K562 (cell line): ENCODE data around the gene CT45A10. TPM values are rescaled to one million over a fixed set of nuclear protein-coding genes. Genes with fewer than 3 reads are reported as not detected.

Experiments
- CCNT2 ChIP-seq: IDR thresholded peaks from 2 replicates; pipeline ENCODE4 v1.6.1; 2011; ENCODE audit warnings: borderline replicate concordance, low read depth, mild to moderate bottlenecking, moderate library complexity, mixed read lengths, low read length; ENCODE audit not compliant: insufficient read length; ENCODE audit errors: extremely low read depth
- EGR1 ChIP-seq: fragments of 450-650 bp; conservative IDR thresholded peaks from 2 replicates; pipeline ENCODE4 v1.6.1; 2017; ENCODE audit warnings: mild to moderate bottlenecking
- EHMT2 ChIP-seq: fragments of 450-650 bp; IDR thresholded peaks from 2 replicates; pipeline ENCODE4 v1.6.1; 2018; ENCODE audit warnings: antibody characterized with exemption
- EP300 ChIP-seq: IDR thresholded peaks from 2 replicates; pipeline ENCODE4 v1.6.1; 2012; ENCODE audit warnings: low read length, improper control_type of control experiment
- FOSL1 ChIP-seq: fragments of 200-800 bp; sonication (Bioruptor generic); conservative IDR thresholded peaks from 2 replicates; pipeline ENCODE4 v1.6.1; 2016; ENCODE audit warnings: missing genetic modification characterization, missing compliant biosample characterization
- FOXK2 ChIP-seq, 2 experiments: fragments of 450-650 bp; IDR thresholded peaks in 1 of 2; conservative IDR thresholded peaks in 1 of 2; 2 replicates each; pipeline ENCODE4 v1.6.1; 2016; ENCODE audit warnings: low read depth in 2 of 2, mild to moderate bottlenecking in 1 of 2
- HDAC2 ChIP-seq: fragments of 450-650 bp; IDR thresholded peaks from 2 replicates; pipeline ENCODE4 v1.6.1; 2016; ENCODE audit warnings: mild to moderate bottlenecking
- MCM7 ChIP-seq, 2 experiments: fragments of 450-650 bp; IDR thresholded peaks; 2 replicates each; pipeline ENCODE4 v1.6.1; 2016 to 2018
- MECOM ChIP-seq: fragments of 250-450 bp; sonication (Bioruptor Pico); IDR thresholded peaks from 2 replicates; pipeline ENCODE4 v1.8.0; 2022; ENCODE audit warnings: inconsistent platforms
- MEIS2 ChIP-seq: fragments of 450-650 bp; IDR thresholded peaks from 2 replicates; pipeline ENCODE4 v1.6.1; 2014; ENCODE audit warnings: mild to moderate bottlenecking; ENCODE audit not compliant: partially characterized antibody
- MTA2 ChIP-seq: fragments of 450-650 bp; IDR thresholded peaks from 2 replicates; pipeline ENCODE4 v1.6.1; 2016; ENCODE audit warnings: low read depth
- NCOA4 ChIP-seq: fragments of 450-650 bp; IDR thresholded peaks from 2 replicates; pipeline ENCODE4 v1.6.1; 2018; ENCODE audit warnings: mild to moderate bottlenecking; ENCODE audit not compliant: partially characterized antibody
- NR2F6 ChIP-seq: fragments of 450-650 bp; formaldehyde crosslinking; IDR thresholded peaks from 2 replicates; pipeline ENCODE4 v1.4.0; 2020; ENCODE audit warnings: mild to moderate bottlenecking
- RB1 ChIP-seq: fragments of 450-650 bp; IDR thresholded peaks from 2 replicates; pipeline ENCODE4 v1.6.1; 2017; ENCODE audit warnings: low read depth, mild to moderate bottlenecking
- RCOR1 ChIP-seq, 2 experiments: IDR thresholded peaks; 2 replicates each; pipeline ENCODE4 v1.6.1; 2012; ENCODE audit warnings: low read depth in 2 of 2, low read length in 2 of 2, borderline replicate concordance in 1 of 2, improper control_type of control experiment in 1 of 2
- SNRNP70 ChIP-seq: fragments of 200-400 bp; formaldehyde crosslinking; optimal IDR thresholded peaks from 2 replicates; pipeline ENCODE3; 2017; ENCODE audit warnings: low read depth, low read length
- TAF1 ChIP-seq: IDR thresholded peaks from 2 replicates; pipeline ENCODE4 v1.6.1; 2011; ENCODE audit warnings: mild to moderate bottlenecking, low read length, moderate library complexity; ENCODE audit not compliant: insufficient read depth, control insufficient read depth, severe bottlenecking; ENCODE audit errors: extremely low read depth
- TAF15 ChIP-seq: fragments of 200-400 bp; formaldehyde crosslinking; IDR thresholded peaks from 2 replicates; pipeline ENCODE4 v1.6.1; 2017; ENCODE audit warnings: mild to moderate bottlenecking, low read depth, low read length, moderate library complexity
- ZNF41 ChIP-seq: fragments of 250-450 bp; sonication (Bioruptor Pico); conservative IDR thresholded peaks from 2 replicates; pipeline ENCODE4 v1.4.0; 2020; ENCODE audit warnings: mild to moderate bottlenecking
- polyA plus RNA-seq, 8 experiments: library from polyadenylated mRNA; depleted of rRNA in 4 of 8; stranded (reverse) in 5 of 8; unstranded in 3 of 8; fragments of >200 nt; fragmentation: Nextera tagmentation in 2 of 8; fragmentation: Illumina TruSeq in 1 of 8; extraction: Ambion mirVana in 2 of 8; extraction: Trizol in 1 of 8; gene quantifications; 2 replicates each; pipeline versions ENCODE4 v1.2.1 to v1.2.3, GENCODE V29; 2011 to 2014; ENCODE audit warnings: inconsistent platforms in 1 of 8, missing spikeins in 1 of 8
- total RNA-seq, 7 experiments: library from RNA; depleted of rRNA in 6 of 7; stranded (reverse); fragments of >200 nt in 6 of 7; fragmentation: Illumina TruSeq in 2 of 7; extraction: Trizol in 2 of 7; gene quantifications; 2 replicates each; pipeline versions ENCODE4 v1.2.1 to v1.2.3, GENCODE V29; 2011 to 2021; ENCODE audit warnings: low replicate concordance in 1 of 7
- TF ChIP-seq, protein P1 (sequence below), 2 experiments: fragments of 450-650 bp in 1 of 2; sonication (generic) in 1 of 2; formaldehyde crosslinking in 1 of 2; IDR thresholded peaks in 1 of 2; conservative IDR thresholded peaks in 1 of 2; 2 replicates each; pipeline versions ENCODE4 v1.6.1 to v1.8.1; 2016 to 2023; ENCODE audit warnings: mild to moderate bottlenecking in 2 of 2, moderate library complexity in 2 of 2, inconsistent platforms in 1 of 2, missing genetic modification reagents in 1 of 2
- TF ChIP-seq, protein P2 (sequence below): fragments of 450-650 bp; IDR thresholded peaks from 2 replicates; pipeline ENCODE4 v1.6.1; 2016; ENCODE audit warnings: antibody characterized with exemption
- TF ChIP-seq, protein P3 (sequence below): fragments of 200-800 bp; sonication (Bioruptor generic); IDR thresholded peaks from 2 replicates; pipeline ENCODE4 v1.6.1; 2017; ENCODE audit warnings: missing genetic modification characterization, missing compliant biosample characterization
- TF ChIP-seq, protein P4 (sequence below): fragments of 250-450 bp; sonication (Bioruptor Pico); IDR thresholded peaks from 2 replicates; pipeline ENCODE4 v1.4.0; 2020; ENCODE audit warnings: mild to moderate bottlenecking, moderate library complexity

The CT45A10 gene
- total and polyA plus RNA-seq, 9 of the 15 experiments (the other 6 are each of a cell fraction or from before 2014, with no cell fraction given): 78.1 to 175 (median 102) TPM

DNA sequence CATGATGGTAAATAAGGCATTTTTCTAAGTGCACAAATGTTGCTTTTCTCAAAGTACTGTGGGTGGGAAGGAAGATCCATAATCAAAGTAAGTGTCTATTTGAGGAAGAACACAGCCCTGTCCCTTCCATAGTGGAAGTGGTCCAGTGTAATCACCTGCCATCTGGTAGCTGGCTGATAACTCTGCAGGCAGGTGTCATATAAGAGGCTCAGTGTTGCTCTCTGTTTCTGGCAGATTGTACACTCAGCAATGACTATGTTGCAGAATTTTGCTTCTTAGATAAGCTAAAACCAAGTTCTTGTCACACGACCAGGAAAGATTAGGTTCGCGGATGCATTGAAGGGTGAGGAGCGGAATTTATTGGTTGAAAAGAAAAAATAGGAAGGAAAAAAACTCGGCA is 21.2 kb upstream of the CT45A10 start (continued):
- peak; percentile 91 for TF ChIP-seq FOSL1 (tag)
- TF ChIP-seq TAF1: peak; percentile 30
- no peak for TF ChIP-seq EGR1
- no peak for TF ChIP-seq EHMT2
- 0 out of 4 replicates have a peak, but pooled peaks of 1 of the 2 experiments have one; percentile 29 for TF ChIP-seq FOXK2 (conservative IDR thresholded peaks at IDR 0.05 in 1 of 2, IDR thresholded peaks at IDR 0.05 in 1 of 2; ENCODE audit: low read depth in 2 of 2)
- TF ChIP-seq RB1: no peak
- TF ChIP-seq CCNT2: peak; percentile 71
- peak; percentile 90 for TF ChIP-seq EP300
- TF ChIP-seq NR2F6 (CRISPR knock-in tag): no peak
- peak; percentile 83 to 92; a peak in 3 of 4 replicates for TF ChIP-seq RCOR1 (IDR thresholded peaks at IDR 0.05; ENCODE audit: borderline replicate concordance in 1 of 2, low read depth in 2 of 2, low read length in 2 of 2)
- TF ChIP-seq, protein P1, sequence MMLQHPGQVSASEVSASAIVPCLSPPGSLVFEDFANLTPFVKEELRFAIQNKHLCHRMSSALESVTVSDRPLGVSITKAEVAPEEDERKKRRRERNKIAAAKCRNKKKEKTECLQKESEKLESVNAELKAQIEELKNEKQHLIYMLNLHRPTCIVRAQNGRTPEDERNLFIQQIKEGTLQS (IDR thresholded peaks at IDR 0.05): peak; percentile 34; the same call in 1 of the 2 replicates
- TF ChIP-seq, protein P1 (CRISPR knock-in tag; conservative IDR thresholded peaks at IDR 0.05): no peak
- no peak for TF ChIP-seq ZNF41 (CRISPR knock-in tag)
- TF ChIP-seq MTA2: peak; percentile 95
- peak; percentile 88 for TF ChIP-seq HDAC2
- TF ChIP-seq NCOA4: no peak
- TF ChIP-seq, protein P2, sequence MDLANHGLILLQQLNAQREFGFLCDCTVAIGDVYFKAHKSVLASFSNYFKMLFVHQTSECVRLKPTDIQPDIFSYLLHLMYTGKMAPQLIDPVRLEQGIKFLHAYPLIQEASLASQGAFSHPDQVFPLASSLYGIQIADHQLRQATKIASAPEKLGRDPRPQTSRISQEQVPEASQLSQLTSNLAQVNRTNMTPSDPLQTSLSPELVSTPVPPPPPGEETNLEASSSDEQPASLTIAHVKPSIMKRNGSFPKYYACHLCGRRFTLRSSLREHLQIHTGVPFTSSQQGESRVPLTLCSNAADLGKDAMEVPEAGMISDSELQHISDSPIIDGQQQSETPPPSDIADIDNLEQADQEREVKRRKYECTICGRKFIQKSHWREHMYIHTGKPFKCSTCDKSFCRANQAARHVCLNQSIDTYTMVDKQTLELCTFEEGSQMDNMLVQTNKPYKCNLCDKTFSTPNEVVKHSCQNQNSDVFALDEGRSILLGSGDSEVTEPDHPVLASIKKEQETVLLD: no peak
- no peak for TF ChIP-seq TAF15
- TF ChIP-seq MCM7 (IDR thresholded peaks at IDR 0.05): no peak
- TF ChIP-seq, protein P3, sequence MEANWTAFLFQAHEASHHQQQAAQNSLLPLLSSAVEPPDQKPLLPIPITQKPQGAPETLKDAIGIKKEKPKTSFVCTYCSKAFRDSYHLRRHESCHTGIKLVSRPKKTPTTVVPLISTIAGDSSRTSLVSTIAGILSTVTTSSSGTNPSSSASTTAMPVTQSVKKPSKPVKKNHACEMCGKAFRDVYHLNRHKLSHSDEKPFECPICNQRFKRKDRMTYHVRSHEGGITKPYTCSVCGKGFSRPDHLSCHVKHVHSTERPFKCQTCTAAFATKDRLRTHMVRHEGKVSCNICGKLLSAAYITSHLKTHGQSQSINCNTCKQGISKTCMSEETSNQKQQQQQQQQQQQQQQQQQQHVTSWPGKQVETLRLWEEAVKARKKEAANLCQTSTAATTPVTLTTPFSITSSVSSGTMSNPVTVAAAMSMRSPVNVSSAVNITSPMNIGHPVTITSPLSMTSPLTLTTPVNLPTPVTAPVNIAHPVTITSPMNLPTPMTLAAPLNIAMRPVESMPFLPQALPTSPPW: peak; percentile 26; the same call in 1 of the 2 replicates
- TF ChIP-seq MEIS2: peak; percentile 62
- TF ChIP-seq, protein P4, sequence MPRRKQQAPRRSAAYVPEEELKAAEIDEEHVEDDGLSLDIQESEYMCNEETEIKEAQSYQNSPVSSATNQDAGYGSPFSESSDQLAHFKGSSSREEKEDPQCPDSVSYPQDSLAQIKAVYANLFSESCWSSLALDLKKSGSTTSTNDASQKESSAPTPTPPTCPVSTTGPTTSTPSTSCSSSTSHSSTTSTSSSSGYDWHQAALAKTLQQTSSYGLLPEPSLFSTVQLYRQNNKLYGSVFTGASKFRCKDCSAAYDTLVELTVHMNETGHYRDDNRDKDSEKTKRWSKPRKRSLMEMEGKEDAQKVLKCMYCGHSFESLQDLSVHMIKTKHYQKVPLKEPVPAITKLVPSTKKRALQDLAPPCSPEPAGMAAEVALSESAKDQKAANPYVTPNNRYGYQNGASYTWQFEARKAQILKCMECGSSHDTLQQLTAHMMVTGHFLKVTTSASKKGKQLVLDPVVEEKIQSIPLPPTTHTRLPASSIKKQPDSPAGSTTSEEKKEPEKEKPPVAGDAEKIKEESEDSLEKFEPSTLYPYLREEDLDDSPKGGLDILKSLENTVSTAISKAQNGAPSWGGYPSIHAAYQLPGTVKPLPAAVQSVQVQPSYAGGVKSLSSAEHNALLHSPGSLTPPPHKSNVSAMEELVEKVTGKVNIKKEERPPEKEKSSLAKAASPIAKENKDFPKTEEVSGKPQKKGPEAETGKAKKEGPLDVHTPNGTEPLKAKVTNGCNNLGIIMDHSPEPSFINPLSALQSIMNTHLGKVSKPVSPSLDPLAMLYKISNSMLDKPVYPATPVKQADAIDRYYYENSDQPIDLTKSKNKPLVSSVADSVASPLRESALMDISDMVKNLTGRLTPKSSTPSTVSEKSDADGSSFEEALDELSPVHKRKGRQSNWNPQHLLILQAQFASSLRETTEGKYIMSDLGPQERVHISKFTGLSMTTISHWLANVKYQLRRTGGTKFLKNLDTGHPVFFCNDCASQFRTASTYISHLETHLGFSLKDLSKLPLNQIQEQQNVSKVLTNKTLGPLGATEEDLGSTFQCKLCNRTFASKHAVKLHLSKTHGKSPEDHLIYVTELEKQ (CRISPR knock-in tag): no peak
- 0 out of 2 replicates have a peak, but pooled peaks have one; percentile 20 for TF ChIP-seq MECOM (CRISPR knock-in tag)
- TF ChIP-seq SNRNP70: no peak
